Sigmoid colon (tissue), 3 donors: Measurements from ENCODE around the gene KBTBD7.

Experiments used
- POLR2A ChIP-seq, 2 donors: fragments of 450-650 bp; IDR thresholded peaks; one replicate each; pipeline ENCODE4 v1.6.1; 2016; ENCODE audit warnings: antibody characterized with exemption in 2 of 2, mild to moderate bottlenecking in 2 of 2, moderate library complexity in 2 of 2
- TF ChIP-seq, protein P1 (sequence below), 4 experiments: fragments of 450-650 bp in 3 of 4; fragments of 200-600 bp in 1 of 4; IDR thresholded peaks; one replicate each; pipeline ENCODE4 v1.5.1; 2016 to 2019; ENCODE audit warnings: antibody characterized with exemption in 4 of 4, mild to moderate bottlenecking in 3 of 4, moderate library complexity in 2 of 4

DNA sequence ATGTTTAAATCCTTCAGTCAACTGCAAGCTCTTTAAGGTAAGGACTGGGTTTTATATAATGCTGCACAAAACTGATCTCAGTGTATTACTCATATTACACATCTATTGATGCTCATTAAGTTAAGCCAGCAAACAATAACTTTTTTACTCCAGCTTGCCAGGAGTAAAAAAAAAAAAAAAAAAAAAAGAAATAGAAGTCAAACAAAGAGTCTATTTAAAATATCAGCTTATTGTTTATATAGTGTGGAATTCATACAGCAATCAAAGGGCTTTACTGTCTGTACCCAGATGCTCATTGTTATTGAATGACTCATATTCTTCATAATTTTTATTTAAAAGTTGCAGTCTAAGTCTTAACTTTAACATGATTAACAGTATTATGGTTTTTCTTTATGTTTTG, 21.8 kb upstream of the KBTBD7 start:
- TF ChIP-seq, protein P1, sequence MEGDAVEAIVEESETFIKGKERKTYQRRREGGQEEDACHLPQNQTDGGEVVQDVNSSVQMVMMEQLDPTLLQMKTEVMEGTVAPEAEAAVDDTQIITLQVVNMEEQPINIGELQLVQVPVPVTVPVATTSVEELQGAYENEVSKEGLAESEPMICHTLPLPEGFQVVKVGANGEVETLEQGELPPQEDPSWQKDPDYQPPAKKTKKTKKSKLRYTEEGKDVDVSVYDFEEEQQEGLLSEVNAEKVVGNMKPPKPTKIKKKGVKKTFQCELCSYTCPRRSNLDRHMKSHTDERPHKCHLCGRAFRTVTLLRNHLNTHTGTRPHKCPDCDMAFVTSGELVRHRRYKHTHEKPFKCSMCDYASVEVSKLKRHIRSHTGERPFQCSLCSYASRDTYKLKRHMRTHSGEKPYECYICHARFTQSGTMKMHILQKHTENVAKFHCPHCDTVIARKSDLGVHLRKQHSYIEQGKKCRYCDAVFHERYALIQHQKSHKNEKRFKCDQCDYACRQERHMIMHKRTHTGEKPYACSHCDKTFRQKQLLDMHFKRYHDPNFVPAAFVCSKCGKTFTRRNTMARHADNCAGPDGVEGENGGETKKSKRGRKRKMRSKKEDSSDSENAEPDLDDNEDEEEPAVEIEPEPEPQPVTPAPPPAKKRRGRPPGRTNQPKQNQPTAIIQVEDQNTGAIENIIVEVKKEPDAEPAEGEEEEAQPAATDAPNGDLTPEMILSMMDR (IDR thresholded peaks at IDR 0.05): no peak
- no peak for TF ChIP-seq POLR2A (IDR thresholded peaks at IDR 0.05)
